Measurements from ENCODE around the gene EYA2.

- no peak for TF ChIP-seq EZH2 (IDR thresholded peaks at IDR 0.05; ENCODE audit: borderline replicate concordance, low read depth, low read length, severe bottlenecking)
- no peak for TF ChIP-seq CTCF (IDR thresholded peaks at IDR 0.05; ENCODE audit: extremely low read depth in 1 of 2, insufficient read depth in 1 of 2, low read depth in 1 of 2, low read length in 2 of 2)
- no peak for TF ChIP-seq GATA2 (IDR thresholded peaks at IDR 0.05; ENCODE audit: insufficient read depth, insufficient read length, low read depth, low read length)
- no peak for TF ChIP-seq POLR2A (IDR thresholded peaks at IDR 0.05; ENCODE audit: low read depth, low read length)
- no peak for TF ChIP-seq MAX (IDR thresholded peaks at IDR 0.05; ENCODE audit: insufficient read depth, insufficient read length)
- TF ChIP-seq JUN (IDR thresholded peaks at IDR 0.05; ENCODE audit: borderline replicate concordance, insufficient read depth, insufficient read length, low read depth), result no peak
- TF ChIP-seq MYC (IDR thresholded peaks at IDR 0.05; ENCODE audit: low read depth, low read length), result no peak
- no peak for TF ChIP-seq POLR2AphosphoS5 (IDR thresholded peaks at IDR 0.05; ENCODE audit: insufficient read depth, low read depth, low read length)
- TF ChIP-seq FOS (IDR thresholded peaks at IDR 0.05; ENCODE audit: borderline replicate concordance, insufficient read depth, low read length), result no peak
Observed at GRCh38 chr20:47187450-47188195, 293.0 kb downstream of the EYA2 start.

Measured in endothelial cell of umbilical vein (primary cell).